ENCODE results near the gene MARCHF5. TPM values are rescaled to one million over a fixed set of nuclear protein-coding genes. Genes with fewer than 3 reads are reported as not detected.

Gene MARCHF5
- total RNA-seq = 11.3 and 17.9 TPM in 2 replicates

GRCh38 chr10:92290837-92291615 is at the start of gene MARCHF5, which contains the start of gene CPEB3:
Gene MARCHF5, plus strand, starts transcription at chr10:92291167. Its CDS starts 328 bp downstream, at chr10:92291495.
Gene CPEB3, minus strand, starts transcription at chr10:92291078. Its CDS starts 50,728 bp downstream, at chr10:92240350.

Other genes with a start within 250 kb of the MARCHF5 start
- 0.32 and 0.43 TPM in 2 replicates for gene CPEB3, start 89 bp upstream of the MARCHF5 start, total RNA-seq

Measured in bronchial smooth muscle cell (primary cell).